ENCODE measurements around the gene LYRM4.
A peak's percentile ranks its signal among the peaks of the same experiment; 100 is the strongest.
"Not testable (repeated sequence)": the region's sequence is repeated elsewhere in the genome, so short reads cannot be mapped to it uniquely, and the experiment has no call there.

Gene LYRM4

DNA sequence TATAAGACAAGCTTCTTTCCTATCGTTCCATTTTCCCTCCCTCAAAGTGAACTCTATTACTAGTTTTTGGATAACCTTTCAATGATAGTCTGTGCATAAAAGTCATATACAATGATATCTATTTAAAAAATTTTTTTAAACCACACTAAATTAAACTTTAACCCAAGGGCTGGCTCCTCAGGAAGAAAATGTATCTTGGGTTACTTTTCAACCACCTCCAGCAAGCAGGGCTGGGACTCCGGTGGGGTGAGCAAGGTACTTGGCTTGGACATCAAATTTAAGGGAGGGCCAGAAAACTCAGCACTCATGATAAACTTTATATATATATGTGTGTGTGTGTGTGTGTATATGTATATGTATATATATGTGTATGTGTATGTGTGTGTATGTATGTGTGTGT, 189.5 kb downstream of the LYRM4 start:
- no peak for DNase-seq

DNA sequence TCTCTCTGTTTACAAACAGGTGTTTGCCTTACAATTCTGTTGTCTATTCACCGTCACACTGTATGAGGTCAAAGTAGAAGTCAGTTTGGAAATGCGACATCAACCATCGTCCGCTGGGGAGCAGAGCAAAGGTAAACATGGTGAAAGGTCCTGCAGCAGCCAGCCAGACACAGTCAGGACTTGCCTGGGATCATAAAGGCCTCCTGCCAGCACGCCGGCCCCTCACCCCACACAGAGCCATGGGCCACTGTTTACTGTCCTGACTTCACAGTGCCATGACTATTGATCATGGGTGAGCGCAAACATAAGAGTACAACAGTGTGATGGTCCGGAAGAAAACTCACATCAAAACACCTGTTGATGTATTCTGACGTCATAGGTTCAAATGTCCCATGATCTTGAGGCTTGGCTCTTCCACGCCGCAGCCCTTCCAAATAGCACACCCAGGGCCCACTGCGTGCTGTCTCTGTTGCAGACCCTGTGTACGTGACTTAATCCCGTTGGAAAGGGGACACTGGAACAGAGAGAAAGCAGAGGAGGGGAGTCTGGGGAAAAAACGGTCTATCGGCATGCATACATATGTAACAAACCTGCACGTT, 192.5 kb downstream of the LYRM4 start:
- DNase-seq = no peak

DNA sequence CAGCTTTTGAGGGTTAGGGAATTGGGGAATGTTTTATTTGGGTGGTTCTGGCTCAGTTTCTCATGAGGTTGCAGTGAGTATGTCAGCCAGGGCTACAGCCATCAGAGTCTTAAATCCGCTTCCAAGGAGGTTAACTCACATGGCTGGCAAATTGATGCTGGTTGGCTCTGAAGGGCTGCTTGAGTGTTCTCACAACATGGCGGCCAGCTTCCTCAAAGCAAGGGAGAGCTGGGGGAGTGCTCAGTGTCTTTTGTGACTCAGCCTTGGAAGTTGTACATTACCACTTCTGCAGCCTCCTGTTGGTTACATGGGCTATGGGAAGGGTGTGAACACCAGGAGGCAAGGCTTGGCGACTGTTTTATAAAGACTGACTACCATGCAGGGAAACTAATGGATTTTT, 193.4 kb downstream of the LYRM4 start:
- DNase-seq = no peak

- no peak for DNase-seq
Measured at GRCh38 chr6:5066456-5067093, 194.2 kb downstream of the LYRM4 start.

GRCh38 chr6:5063617-5064016, 197.1 kb downstream of the LYRM4 start:
- DNase-seq = no peak

- DNase-seq = peak in 1 of 2 experiments; percentile 43
Measured at GRCh38 chr6:5061152-5061551, 199.6 kb downstream of the LYRM4 start.

GRCh38 chr6:5060439-5060838, 200.3 kb downstream of the LYRM4 start:
- not testable (repeated sequence) for DNase-seq

DNA sequence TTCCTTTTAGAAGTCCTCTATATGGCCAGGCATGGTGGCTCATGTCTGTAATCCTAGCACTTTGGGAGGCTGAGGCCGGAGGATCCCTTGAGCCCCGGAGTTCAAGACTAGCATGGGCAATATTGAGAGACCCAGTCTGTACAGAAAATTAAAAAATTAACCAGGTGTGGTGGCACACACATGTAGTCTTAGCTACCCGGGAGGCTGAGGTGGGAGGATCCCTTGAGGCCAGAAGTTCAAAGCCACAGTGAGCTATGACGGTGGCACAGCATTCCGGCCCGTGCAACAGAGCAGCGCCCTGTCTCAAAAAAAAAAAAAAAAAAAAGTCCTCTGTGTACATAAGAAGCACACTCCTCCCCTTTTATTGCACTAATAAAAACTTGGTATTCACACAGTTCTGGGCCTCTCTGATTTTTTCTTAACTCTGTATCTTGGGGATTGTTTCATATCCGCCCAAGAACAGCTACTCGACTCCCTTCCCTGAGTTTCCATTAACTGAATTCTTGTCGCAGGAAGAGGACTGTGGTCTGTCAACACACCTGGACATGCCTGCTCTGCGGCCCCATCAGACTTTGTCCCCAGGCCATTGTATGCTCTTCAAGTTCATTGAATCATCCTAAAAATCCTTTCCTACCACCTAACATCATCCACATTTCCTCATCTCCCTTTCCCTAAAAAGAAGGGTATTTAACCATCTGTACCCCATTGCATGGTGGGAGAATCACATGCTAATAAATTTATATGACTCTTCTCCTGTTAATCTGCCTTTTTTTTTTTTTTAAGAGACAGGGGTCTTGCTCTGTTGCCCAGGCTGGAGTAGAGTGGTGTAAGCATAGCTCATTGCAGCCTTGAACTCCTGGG, 201.5 kb downstream of the LYRM4 start:
- DNase-seq = no peak

All from AML-193 (cell line).